ENCODE measurements around the gene ABL2.

DNA sequence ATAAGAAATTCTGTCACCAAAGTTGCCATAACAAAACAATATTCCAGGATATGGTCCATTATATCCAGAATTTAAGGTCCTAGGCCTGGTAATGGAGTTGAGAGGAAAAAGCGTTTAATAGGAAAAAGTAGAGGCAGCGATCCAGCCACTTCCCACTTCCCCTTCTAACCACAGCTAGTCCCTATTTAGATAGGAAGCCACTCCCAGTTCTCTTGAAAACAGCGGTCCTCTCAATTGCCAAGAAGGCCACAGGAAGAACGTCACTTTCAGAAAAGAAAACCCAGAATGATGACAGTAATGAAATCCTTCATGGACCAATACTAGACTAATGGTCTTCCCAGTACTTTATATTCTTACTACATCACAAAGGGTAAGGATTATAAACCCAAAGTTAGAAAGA lies 38.6 kb downstream of the ABL2 start:
- TF ChIP-seq, protein P1, sequence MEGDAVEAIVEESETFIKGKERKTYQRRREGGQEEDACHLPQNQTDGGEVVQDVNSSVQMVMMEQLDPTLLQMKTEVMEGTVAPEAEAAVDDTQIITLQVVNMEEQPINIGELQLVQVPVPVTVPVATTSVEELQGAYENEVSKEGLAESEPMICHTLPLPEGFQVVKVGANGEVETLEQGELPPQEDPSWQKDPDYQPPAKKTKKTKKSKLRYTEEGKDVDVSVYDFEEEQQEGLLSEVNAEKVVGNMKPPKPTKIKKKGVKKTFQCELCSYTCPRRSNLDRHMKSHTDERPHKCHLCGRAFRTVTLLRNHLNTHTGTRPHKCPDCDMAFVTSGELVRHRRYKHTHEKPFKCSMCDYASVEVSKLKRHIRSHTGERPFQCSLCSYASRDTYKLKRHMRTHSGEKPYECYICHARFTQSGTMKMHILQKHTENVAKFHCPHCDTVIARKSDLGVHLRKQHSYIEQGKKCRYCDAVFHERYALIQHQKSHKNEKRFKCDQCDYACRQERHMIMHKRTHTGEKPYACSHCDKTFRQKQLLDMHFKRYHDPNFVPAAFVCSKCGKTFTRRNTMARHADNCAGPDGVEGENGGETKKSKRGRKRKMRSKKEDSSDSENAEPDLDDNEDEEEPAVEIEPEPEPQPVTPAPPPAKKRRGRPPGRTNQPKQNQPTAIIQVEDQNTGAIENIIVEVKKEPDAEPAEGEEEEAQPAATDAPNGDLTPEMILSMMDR (IDR thresholded peaks at IDR 0.05 in 8 of 11, conservative IDR thresholded peaks at IDR 0.05 in 3 of 11) = no peak
- TF ChIP-seq POLR2A (IDR thresholded peaks at IDR 0.05) (no peak), POLR2AphosphoS5 (IDR thresholded peaks at IDR 0.05) (peak in 1 of 3 donors; percentile 26)
